Measurements from ENCODE around the gene A2M. TPM values are rescaled to one million over a fixed set of nuclear protein-coding genes. Genes with fewer than 3 reads are reported as not detected.

The A2M gene
- total and polyA plus RNA-seq, 2 of the 13 experiments (the other 11 are each of a cell fraction or from before 2014, with no cell fraction given), result 2,807 to 6,551 TPM

- TF ChIP-seq RNF219 (CRISPR knock-in tag; IDR thresholded peaks at IDR 0.05), result no peak
- no peak for TF ChIP-seq ZNF512B (CRISPR knock-in tag; IDR thresholded peaks at IDR 0.05; ENCODE audit: borderline replicate concordance)
- TF ChIP-seq ZNF572 (CRISPR knock-in tag; IDR thresholded peaks at IDR 0.05), result 0 out of 2 replicates have a peak, but pooled peaks have one; percentile 37
- TF ChIP-seq KDM5B (CRISPR knock-in tag; IDR thresholded peaks at IDR 0.05; ENCODE audit: borderline replicate concordance), result no peak; the same call in 1 of the 2 replicates
- TF ChIP-seq ZBTB7A (CRISPR knock-in tag; IDR thresholded peaks at IDR 0.05), result no peak
- no peak for TF ChIP-seq MEF2D (CRISPR knock-in tag; IDR thresholded peaks at IDR 0.05)
- no peak for TF ChIP-seq ZBTB46 (CRISPR knock-in tag; IDR thresholded peaks at IDR 0.05; ENCODE audit: borderline replicate concordance)
- no peak for TF ChIP-seq KAT7 (CRISPR knock-in tag; IDR thresholded peaks at IDR 0.05; ENCODE audit: borderline replicate concordance)
- TF ChIP-seq ATF4 (CRISPR knock-in tag; IDR thresholded peaks at IDR 0.05), result no peak
- 0 out of 2 replicates have a peak, but pooled peaks have one; percentile 29 for TF ChIP-seq ATF5 (CRISPR knock-in tag; IDR thresholded peaks at IDR 0.05; ENCODE audit: low read depth)
- TF ChIP-seq ESRRA (CRISPR knock-in tag; IDR thresholded peaks at IDR 0.05; ENCODE audit: low read depth), result no peak
- TF ChIP-seq ZNF253 (CRISPR knock-in tag; IDR thresholded peaks at IDR 0.05; ENCODE audit: borderline replicate concordance), result no peak; the same call in 1 of the 2 replicates
- no peak for TF ChIP-seq MAFG (CRISPR knock-in tag; IDR thresholded peaks at IDR 0.05)
- TF ChIP-seq RFX1 (IDR thresholded peaks at IDR 0.05), result no peak
- TF ChIP-seq ZNF674 (CRISPR knock-in tag; IDR thresholded peaks at IDR 0.05; ENCODE audit: low read depth), result no peak
- no peak for TF ChIP-seq BCL3 (CRISPR knock-in tag; IDR thresholded peaks at IDR 0.05)
Observed at GRCh38 chr12:9064815-9065606, 50.7 kb downstream of the A2M start (continued).

Measured in HepG2 (cell line).